Activated CD4-positive, alpha-beta T cell treated with anti-CD3 and anti-CD28 coated beads, Interleukin-2, Interleukin-6, amounts not matched to agents 100 ng/mL and 50 ng/mL, durations not matched to agents 16 hours and 8 hours (primary cell): ENCODE results near the gene PDCD10.

Source experiments
- DNase-seq: peaks from one replicate; pipeline ENCODE4 v3.0.0-alpha.2; 2020

PDCD10 gene

GRCh38 chr3:167733961-167734497 lies 663 bp downstream of the PDCD10 start:
- peak; percentile 41 for DNase-seq

DNA sequence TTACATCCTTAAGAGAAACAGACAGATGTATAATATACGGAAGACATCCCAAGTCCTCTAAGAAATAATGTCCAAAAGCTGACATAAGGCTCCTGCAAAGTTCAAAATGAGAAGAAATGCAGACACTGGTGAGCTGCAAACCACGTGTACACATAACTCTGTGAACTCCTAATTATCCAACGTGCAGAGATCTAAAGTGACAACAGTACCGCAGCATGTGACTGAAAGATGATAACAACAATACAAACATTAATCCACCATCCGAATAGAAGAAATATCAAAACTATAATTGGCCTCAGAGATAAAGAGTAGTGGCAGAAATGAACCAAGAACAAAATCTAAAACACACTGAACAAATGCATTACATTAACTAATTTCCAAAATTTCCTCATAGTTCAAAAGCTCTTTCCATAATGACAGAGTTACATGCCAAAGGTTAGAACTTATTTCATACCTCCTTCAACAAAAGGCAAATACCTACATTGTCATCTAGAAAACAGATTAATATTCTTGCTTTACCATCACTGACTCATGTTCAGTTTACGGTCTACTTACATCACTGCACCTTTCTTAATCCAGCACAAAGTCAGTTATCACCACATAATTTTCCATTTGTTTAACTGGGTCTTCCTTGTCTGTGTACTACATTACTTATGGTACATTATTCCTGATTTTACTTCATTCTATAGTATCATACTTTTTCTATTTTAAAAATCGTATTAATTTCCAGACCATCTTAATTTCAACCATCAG lies 2.2 kb downstream of the PDCD10 start:
- no peak for DNase-seq

GRCh38 chr3:167731393-167731792 lies 3.3 kb downstream of the PDCD10 start:
- DNase-seq: no peak

DNA sequence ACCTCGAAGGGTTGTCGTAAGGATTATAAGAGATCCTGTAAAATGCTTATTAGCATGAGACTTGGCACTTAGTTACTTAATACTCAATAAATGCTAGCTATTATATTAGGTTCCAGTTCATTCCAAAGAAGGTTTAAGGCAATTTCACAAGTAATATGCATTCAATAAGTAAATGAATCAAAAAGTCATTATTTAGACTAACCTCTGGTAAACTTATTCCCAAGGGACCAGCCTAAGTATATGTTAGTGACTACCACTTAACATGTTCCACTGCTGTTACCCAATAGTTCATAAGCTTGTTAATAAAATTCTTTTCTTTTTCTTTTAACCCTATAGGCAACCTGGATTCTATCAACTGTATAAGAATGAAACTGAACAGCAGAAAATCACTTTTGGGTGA lies 5.1 kb downstream of the PDCD10 start:
- no peak for DNase-seq

DNA sequence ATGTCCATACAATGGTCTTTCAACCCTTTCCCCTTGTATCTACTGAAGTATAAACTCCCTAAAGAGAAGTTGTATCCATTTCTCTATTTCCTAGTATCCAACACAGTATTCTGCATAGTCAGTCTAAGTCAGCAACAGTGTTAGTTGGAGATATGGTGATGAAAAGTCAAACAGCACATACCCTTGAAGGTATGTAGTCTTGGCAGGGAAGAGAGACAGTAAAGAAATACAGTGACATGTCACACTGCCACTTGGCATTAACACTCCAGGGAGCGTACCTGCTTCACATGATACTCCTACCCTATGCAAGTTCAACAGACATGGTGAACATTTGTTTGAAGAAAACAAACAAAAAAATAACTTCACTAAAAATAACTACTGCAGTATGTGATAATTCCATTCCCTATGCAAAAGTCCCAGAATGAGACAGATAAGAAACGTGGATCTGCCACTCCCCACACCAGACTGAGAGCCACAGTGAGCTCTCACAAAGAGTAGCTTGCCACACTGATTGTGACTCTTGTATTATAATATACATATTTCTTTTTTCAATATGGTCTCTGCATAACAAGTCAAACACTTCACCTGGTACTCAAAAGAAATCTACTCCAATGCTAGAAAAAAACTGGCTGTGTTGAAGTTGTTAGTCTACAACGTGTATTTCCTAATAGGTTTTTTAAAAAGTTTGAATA lies 5.9 kb downstream of the PDCD10 start:
- DNase-seq: no peak

DNA sequence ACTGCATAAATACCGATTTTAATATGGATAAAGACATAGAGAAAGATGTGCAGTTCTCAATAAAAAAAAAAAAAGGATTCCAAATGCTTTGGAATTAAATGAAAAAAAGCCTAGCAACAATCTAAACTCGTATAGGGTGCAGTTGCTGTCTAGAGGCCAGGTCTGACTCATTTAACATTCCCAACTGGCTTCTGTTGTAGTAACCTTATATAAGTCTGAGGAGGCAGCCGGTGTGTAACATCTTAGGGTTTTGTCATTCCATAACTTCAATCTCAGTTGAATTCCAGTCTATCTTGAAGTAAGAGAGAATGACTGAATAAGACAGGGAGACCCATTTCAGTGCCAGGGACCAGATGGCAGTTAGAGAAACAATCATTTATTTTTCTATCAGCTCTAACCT lies 6.5 kb downstream of the PDCD10 start:
- no peak for DNase-seq

DNA sequence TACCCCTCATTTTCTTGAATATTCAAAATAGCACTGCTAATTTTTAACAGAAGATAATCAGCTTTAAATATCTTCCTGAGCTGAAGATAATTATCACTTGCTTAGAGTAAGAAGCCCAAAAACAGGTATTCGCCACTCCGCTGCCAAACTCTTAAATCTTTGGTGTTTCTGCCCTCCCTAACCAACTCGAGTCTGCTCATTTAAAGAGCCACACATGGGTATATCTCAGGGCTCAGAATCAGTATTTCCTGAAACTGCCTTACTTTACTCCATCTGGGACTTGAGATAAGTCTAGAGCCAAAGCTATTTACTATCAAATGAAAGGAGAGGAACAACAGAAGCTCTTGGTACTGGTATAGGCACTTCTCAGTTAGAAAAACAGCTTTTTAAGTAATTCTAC lies 10.8 kb downstream of the PDCD10 start:
- DNase-seq: no peak

DNA sequence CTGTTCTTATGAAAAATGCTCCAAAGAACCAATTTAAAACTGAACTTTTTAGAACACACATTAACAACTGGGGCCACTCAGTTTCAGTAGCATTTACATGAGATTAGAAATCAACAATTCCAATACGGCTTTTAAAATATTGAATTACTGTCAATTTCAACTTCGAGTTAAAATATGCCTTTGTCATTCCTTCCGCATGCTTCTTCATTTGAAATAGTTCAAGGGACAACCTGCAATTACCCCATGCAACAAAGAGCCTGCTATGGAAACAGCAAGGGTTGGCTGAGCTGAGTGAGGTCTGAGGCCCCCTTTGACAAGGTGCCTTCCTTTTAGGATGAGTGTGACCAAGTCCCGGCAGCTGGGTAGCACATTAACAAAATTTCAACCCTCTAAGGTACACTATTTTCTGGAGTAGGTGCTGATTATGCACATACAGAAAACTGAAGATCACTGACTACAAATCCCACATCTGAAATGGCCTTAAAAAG lies 11.6 kb downstream of the PDCD10 start:
- no peak for DNase-seq

DNA sequence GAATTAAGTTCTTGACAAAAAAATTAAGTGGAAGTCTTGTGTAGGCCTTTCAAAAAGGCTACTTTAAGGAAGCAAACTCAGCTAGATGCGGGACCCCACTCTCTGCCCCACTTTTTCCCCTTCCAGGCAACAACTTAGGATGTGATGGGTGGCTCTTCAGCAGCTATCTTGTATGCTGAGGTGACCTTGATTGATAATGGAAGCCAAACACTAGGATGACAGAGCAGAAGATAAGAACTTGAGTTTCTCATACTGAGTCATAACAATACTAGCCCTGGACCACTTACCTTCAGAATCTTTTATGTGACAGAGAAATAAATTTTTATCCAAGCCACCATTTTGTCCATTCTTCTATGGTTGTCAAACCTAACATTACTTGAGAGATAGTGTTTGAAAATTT lies 16.1 kb downstream of the PDCD10 start:
- DNase-seq: peak; percentile 28

- no peak for DNase-seq
Measured at GRCh38 chr3:167716920-167717319, 17.8 kb downstream of the PDCD10 start.

DNA sequence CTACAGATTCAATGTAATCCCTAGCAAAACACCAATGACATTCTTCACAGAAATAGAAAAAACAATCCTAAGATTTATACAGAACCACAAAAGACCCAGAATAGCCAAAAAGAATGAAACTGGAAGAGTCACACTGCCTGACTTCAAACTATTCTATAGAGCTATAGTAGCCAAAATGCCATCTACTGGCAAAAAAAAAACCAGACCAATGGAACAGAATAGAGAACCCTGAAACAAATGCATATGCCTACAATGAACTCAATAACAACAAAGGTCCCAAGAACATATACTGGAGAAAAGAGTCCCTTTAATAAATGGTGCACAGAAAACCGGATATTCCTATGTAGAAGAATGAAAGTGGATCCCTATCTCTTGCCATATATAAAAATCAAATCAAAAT lies 19.8 kb downstream of the PDCD10 start:
- no peak for DNase-seq

- DNase-seq: no peak
Measured at GRCh38 chr3:167712445-167712844, 22.2 kb downstream of the PDCD10 start.

GRCh38 chr3:167711439-167711838 lies 23.3 kb downstream of the PDCD10 start:
- no peak for DNase-seq

- DNase-seq: no peak
Measured at GRCh38 chr3:167710552-167710951, 24.1 kb downstream of the PDCD10 start.

DNA sequence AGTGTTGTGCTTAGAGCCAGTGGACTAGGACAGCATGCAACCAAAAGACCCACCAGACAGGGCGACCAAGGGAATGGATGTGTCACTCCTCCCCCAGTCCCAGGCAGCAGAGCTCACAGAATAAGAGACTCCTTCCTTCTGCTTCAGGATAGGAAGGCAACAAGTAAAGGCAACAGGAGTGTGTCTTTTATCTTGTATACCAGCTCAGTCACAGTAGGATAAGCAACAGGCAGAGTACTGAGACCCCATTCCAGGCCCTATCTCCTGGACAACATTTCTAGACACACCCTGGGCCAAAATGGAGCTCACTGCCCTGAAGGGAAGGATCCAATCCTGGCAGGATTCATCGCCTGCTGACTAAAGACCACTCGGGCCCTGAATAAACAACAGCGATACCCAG lies 25.0 kb downstream of the PDCD10 start:
- DNase-seq: no peak

DNA sequence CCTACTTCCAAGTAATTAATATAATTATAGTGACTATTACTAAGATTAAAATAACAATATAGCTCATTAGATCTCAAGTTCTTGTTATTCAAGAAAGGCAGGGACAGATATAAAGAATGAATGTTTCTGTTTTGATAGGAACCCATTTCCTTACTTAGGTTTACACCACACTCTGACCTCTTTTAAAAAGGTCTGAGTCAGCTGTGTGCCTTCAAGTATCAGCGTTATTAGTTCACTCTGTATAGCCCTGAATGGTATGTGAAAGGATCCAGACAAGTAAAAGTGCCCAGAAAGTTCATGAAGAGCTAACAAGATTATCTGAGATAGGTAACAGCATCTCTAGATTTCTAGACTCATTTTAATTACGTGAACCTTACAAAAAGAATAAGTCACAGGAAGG lies 28.9 kb downstream of the PDCD10 start:
- DNase-seq: no peak

DNA sequence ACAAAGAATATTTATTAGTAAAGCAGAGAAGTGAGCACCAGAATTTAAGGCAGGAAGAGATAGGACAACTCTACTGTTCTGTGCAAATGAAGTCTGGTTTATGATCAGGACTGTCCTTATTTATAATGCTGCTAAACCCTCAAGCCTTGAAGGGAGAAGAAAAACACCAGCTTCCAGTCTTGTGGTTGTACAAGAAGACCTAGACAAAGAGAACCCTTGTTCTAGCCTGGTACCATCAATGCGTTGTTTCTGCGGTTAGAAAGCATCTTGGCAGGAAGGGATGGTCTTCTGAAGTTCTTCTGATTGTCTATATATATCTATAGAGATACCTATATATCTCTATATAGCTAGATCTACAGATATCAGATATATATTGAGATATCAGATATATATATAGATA lies 33.8 kb downstream of the PDCD10 start:
- no peak for DNase-seq

DNA sequence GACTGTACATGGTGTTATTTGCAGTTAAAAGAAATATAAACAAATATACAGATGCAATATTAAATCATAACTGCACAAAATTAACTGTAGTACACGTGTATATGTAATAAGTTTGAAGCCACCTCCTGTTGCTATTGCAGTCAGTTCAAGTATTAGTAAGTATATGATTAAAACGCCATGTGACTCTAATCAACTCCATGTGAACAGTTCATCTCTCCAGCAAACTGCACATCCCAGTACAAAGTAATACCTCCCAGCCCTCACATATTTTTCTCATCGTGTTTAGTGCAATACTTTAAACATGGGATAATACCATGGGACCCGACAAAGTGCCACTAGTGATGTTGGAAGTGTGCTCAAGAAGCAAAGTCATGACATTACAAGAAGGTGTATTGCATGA lies 34.6 kb downstream of the PDCD10 start:
- DNase-seq: no peak

- no peak for DNase-seq
Measured at GRCh38 chr3:167694121-167694520, 40.6 kb downstream of the PDCD10 start.

- peak; percentile 82 for DNase-seq
Measured at GRCh38 chr3:167691366-167691765, 43.3 kb downstream of the PDCD10 start.

DNA sequence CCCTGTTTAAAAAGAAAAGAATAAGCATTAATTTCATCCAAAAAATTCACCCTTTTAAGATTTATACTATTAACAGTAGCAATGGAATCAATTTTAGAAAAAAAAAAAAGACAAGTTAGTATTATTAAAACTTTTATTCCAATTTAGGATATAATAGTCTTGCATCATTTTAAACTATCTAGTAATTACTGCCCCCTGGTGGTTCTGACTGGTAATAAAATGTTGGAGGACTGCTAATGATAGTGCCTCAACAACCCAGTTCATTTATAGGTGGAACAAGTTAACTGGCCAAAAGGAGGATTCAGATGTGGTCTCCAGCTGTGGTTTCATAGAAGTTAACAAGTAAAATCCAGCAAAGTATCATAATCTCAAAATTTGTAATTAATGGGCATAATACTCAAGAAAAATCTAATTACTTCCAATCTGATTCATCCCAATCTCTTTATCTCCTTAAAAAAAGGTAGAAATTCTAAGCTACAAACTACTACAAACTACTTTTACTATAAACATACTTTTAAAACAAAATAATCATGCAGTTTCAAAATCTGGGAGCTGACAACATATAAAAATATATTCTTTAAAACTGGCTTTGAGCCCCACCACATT lies 50.2 kb downstream of the PDCD10 start:
- peak; percentile 77 for DNase-seq

DNA sequence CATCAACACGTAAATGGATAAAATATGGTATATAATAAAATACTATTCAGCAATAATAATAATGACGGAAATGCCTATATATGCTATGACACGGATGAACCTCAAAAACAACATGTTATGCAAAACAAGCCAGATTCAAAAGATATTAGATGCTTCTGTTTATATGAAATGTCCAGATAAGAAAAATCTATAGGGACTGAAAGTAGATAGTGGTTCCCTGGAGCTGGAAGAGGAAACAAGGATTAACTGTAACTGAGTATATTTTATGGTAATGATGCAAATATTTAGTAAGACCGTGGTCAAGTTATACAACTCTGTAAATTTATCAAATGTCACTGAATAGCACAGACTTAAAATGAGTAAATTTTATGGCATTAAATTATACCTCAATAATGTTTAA lies 55.2 kb downstream of the PDCD10 start:
- DNase-seq: no peak

GRCh38 chr3:167675848-167676247 lies 58.8 kb downstream of the PDCD10 start:
- no peak for DNase-seq

GRCh38 chr3:167673221-167673620 lies 61.5 kb downstream of the PDCD10 start:
- DNase-seq: no peak
